ENCODE data around the gene DPF3. TPM values are rescaled to one million over a fixed set of nuclear protein-coding genes. Genes with fewer than 3 reads are reported as not detected.

DPF3 gene
- total RNA-seq, 1 donor from 2014 or later = 1.1 TPM

- Mint-ChIP-seq H3K27me3 (ENCODE audit: low read depth) (no peaks in the 10 kb centered on the region), H3K36me3 (ENCODE audit: low read depth) (peaks cover 9% of the 10 kb centered on the region), H3K27ac (ENCODE audit: unreplicated experiment) (no peak overlapping the region)
Observed at GRCh38 chr14:72766296-72766695, 127.6 kb downstream of the DPF3 start.

GRCh38 chr14:72763892-72764291, 130.0 kb downstream of the DPF3 start:
- Mint-ChIP-seq H3K27me3 (ENCODE audit: low read depth) (no peaks in the 10 kb centered on the region), H3K27ac (ENCODE audit: unreplicated experiment) (no peak overlapping the region), H3K4me1 (ENCODE audit: low read depth) (no peaks in the 10 kb centered on the region), H3K36me3 (ENCODE audit: low read depth) (peaks cover 19% of the 10 kb centered on the region), H3K4me3 (ENCODE audit: unreplicated experiment) (no peak overlapping the region), H3K9me3 (ENCODE audit: low read depth) (peaks cover 45% of the 10 kb centered on the region)
- TF ChIP-seq CTCF (IDR thresholded peaks at IDR 0.05) = no peak
- DNase-seq (ENCODE audit: low spot score) = no peak

More at GRCh38 chr14:72766296-72766695, 127.6 kb downstream of the DPF3 start:
- Mint-ChIP-seq H3K4me3 (ENCODE audit: unreplicated experiment) (no peak overlapping the region), H3K4me1 (ENCODE audit: low read depth) (no peaks in the 10 kb centered on the region), H3K9me3 (ENCODE audit: low read depth) (peaks cover 25% of the 10 kb centered on the region)
- TF ChIP-seq CTCF (IDR thresholded peaks at IDR 0.05) = no peak
- no peak for DNase-seq (ENCODE audit: low spot score)

- Mint-ChIP-seq H3K27ac (ENCODE audit: unreplicated experiment) (no peak overlapping the region), H3K36me3 (ENCODE audit: low read depth) (peaks cover 17% of the 10 kb centered on the region), H3K4me1 (ENCODE audit: low read depth) (no peaks in the 10 kb centered on the region), H3K27me3 (ENCODE audit: low read depth) (no peaks in the 10 kb centered on the region), H3K4me3 (ENCODE audit: unreplicated experiment) (no peak overlapping the region), H3K9me3 (ENCODE audit: low read depth) (peaks cover 33% of the 10 kb centered on the region)
- no peak for DNase-seq (ENCODE audit: low spot score)
- TF ChIP-seq CTCF (IDR thresholded peaks at IDR 0.05) = no peak
Observed at GRCh38 chr14:72759670-72760069, 134.2 kb downstream of the DPF3 start.

GRCh38 chr14:72758993-72759392, 134.9 kb downstream of the DPF3 start:
- no peaks in the 10 kb centered on the region for H3K27me3 Mint-ChIP-seq (ENCODE audit: low read depth)
- no peak for TF ChIP-seq CTCF (IDR thresholded peaks at IDR 0.05)
- DNase-seq (ENCODE audit: low spot score) = no peak
- H3K36me3 Mint-ChIP-seq (ENCODE audit: low read depth) = peaks cover 17% of the 10 kb centered on the region
- H3K27ac Mint-ChIP-seq (ENCODE audit: unreplicated experiment) = no peak overlapping the region
- peaks cover 33% of the 10 kb centered on the region for H3K9me3 Mint-ChIP-seq (ENCODE audit: low read depth)
- H3K4me1 Mint-ChIP-seq (ENCODE audit: low read depth) = no peaks in the 10 kb centered on the region
- no peak overlapping the region for H3K4me3 Mint-ChIP-seq (ENCODE audit: unreplicated experiment)

- Mint-ChIP-seq H3K36me3 (ENCODE audit: low read depth) (peaks cover 16% of the 10 kb centered on the region), H3K27me3 (ENCODE audit: low read depth) (no peaks in the 10 kb centered on the region), H3K4me1 (ENCODE audit: low read depth) (no peaks in the 10 kb centered on the region), H3K4me3 (ENCODE audit: unreplicated experiment) (no peak overlapping the region), H3K9me3 (ENCODE audit: low read depth) (peaks cover 33% of the 10 kb centered on the region), H3K27ac (ENCODE audit: unreplicated experiment) (no peak overlapping the region)
- DNase-seq (ENCODE audit: low spot score) = no peak
- TF ChIP-seq CTCF (IDR thresholded peaks at IDR 0.05) = no peak
Observed at GRCh38 chr14:72758420-72758819, 135.5 kb downstream of the DPF3 start.
